H7 (cell line): ENCODE data around the gene ERH. TPM values are rescaled to one million over a fixed set of nuclear protein-coding genes. Genes with fewer than 3 reads are reported as not detected.

Source experiments
- DNase-seq: peaks from one replicate; pipeline ENCODE4 v3.0.0; 2012
- H3K27me3 ChIP-seq: 2 replicates; pipeline ENCODE4 v1.6.0; 2011; ENCODE audit warnings: mild to moderate bottlenecking, low read length; ENCODE audit not compliant: control insufficient read depth, insufficient read depth
- H3K36me3 ChIP-seq: replicated peaks from 2 replicates; pipeline ENCODE4 v1.5.1; 2011; ENCODE audit warnings: low read length; ENCODE audit not compliant: control insufficient read depth, insufficient read depth
- H3K4me3 ChIP-seq: 2 replicates; pipeline ENCODE4 v1.5.1; 2011; ENCODE audit warnings: low read depth, mild to moderate bottlenecking, control low read depth, low read length, moderate library complexity; ENCODE audit not compliant: insufficient read depth
- total RNA-seq: library from RNA; depleted of rRNA; stranded (reverse); fragments of >200 nt; shearing (Covaris generic); gene quantifications from 2 replicates; pipeline ENCODE4 v1.2.3, GENCODE V29; 2014

Gene ERH
- total RNA-seq, 1 experiment from 2014 or later: 394 TPM

DNA sequence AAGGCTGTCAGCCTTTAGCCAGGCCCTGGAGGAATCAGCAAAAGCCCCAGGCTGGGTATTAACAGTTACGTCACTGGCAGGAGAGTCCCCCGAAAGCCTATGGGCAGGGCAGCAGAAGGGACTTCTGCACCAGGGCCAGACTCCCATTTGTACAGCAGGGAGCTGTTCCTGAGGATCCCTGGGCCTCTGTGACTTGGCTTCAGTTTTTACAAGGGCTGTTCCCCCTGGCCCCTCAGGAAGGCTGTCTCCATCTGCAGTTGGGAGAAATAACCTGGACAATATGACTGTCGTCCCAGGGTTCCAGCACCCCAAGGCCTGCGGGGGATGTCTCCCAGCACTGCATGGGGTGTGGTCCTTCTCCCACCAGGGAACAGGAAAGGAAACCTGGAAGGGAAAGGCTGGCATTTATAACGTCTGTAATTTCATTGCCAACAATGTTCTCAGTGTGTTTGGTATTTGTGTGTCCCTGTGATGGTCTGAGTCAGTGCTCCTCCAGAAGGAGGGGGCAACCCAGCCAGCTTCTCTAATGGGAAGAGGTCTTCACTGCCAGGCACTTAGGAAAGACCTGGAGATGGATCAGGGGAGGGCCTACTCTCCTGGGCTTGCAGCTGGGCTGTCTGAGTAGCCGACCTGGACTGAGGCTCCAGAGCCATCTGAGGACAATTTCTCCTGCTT is 42.4 kb downstream of the ERH start:
- Histone ChIP-seq H3K4me3 (no peak overlapping the region), H3K36me3 (no peaks in the 10 kb centered on the region), H3K27me3 (no peaks in the 10 kb centered on the region)
- DNase-seq: peak; percentile 18

DNA sequence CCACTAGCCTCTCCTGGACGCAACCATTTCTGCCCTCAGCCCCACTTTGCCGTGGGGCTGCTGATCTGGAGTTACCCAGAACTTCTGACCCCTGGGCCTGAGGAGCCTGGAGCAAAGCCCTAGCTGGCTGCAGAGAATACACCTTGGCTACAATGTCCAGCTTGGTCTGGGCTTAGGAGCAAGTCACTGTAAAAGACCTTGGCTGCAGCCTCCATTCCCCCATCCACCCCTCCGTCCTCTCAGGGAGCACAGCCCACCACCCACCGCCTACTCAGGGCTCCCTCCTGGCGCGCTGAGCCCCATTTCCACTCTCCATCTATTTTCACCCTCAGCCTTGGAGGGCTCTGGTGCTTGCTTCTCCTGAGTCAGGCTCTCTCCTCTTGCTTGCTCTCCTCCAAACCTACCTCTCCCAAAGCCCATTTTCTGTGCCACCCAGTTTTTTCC is 42.9 kb downstream of the ERH start:
- Histone ChIP-seq H3K27me3 (no peaks in the 10 kb centered on the region), H3K4me3 (no peak overlapping the region), H3K36me3 (no peaks in the 10 kb centered on the region; the same call in 1 of the 2 replicates)
- DNase-seq: peak; percentile 32

GRCh38 chr14:69354383-69355153 is 43.5 kb downstream of the ERH start:
- H3K36me3 ChIP-seq: no peaks in the 10 kb centered on the region; the same call in 1 of the 2 replicates
- DNase-seq: peak; percentile 52
- no peaks in the 10 kb centered on the region for H3K27me3 ChIP-seq
- H3K4me3 ChIP-seq: no peak overlapping the region

DNA sequence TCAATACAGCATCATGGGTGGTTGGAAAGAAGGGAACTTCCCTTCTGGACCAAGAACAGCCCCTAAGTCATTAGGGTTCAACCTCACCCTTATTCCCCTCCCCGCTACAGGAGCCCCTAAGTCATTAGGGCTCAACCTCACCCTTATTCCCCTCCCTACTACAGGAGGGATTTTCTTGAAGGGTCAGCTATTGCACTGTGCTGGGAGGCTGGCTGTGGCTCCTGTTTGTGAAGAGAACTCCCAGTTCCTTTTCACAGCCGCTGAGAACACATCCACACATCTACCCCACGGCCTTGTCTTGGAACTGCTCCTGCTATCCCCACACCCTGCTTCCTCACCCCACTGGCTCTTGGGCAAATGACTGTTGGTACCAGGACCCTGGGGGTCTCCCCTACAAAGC is 44.9 kb downstream of the ERH start:
- no peak overlapping the region for H3K4me3 ChIP-seq
- no peaks in the 10 kb centered on the region for H3K27me3 ChIP-seq
- no peaks in the 10 kb centered on the region; the same call in 1 of the 2 replicates for H3K36me3 ChIP-seq
- DNase-seq: no peak

DNA sequence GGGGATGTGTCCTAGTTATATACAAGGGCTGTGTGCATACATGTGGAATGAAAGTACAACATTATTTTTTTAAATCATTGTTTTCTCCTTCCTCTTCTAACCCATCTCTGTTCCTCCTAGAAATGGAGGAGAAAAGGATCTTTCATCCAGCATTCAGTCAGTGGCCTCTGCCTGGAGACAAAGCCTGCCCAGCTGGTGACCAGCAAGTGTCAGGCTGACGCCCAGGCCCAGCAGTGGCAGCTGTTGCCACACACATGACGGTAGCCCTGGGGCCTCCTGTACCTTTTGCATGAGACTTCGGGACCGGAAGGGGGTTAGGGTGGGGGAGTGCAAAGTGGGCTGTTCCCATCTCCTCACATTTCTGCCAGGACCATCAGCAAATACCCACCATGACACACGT is 46.2 kb downstream of the ERH start:
- no peaks in the 10 kb centered on the region for H3K27me3 ChIP-seq
- no peak overlapping the region for H3K4me3 ChIP-seq
- DNase-seq: peak; percentile 26
- no peaks in the 10 kb centered on the region; the same call in 1 of the 2 replicates for H3K36me3 ChIP-seq

DNA sequence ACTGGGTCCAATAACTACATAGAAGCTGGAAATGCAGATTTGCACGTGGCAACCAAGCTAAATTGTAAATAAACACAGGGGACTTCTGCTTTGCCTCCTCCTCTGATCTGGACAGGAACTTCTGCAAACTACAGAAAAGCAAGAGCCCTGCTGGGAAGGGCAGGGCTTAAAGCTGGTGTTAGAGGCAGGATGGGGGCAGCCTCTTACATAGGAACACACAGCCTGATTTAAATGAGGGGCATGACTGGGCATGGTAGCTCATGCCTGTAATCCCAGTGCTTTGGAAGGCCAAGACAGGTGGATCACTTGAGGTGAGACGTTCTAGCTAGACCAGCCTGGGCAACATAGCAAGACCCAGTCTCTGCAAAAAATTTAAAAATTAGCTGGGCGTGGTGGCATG is 46.7 kb downstream of the ERH start:
- H3K4me3 ChIP-seq: no peak overlapping the region
- H3K36me3 ChIP-seq: no peaks in the 10 kb centered on the region; the same call in 1 of the 2 replicates
- no peaks in the 10 kb centered on the region for H3K27me3 ChIP-seq
- peak; percentile 32 for DNase-seq

- Histone ChIP-seq H3K4me3 (no peak overlapping the region), H3K27me3 (no peaks in the 10 kb centered on the region)
- peak; percentile 43 for DNase-seq
Measured at GRCh38 chr14:69350892-69351291, 47.2 kb downstream of the ERH start.

DNA sequence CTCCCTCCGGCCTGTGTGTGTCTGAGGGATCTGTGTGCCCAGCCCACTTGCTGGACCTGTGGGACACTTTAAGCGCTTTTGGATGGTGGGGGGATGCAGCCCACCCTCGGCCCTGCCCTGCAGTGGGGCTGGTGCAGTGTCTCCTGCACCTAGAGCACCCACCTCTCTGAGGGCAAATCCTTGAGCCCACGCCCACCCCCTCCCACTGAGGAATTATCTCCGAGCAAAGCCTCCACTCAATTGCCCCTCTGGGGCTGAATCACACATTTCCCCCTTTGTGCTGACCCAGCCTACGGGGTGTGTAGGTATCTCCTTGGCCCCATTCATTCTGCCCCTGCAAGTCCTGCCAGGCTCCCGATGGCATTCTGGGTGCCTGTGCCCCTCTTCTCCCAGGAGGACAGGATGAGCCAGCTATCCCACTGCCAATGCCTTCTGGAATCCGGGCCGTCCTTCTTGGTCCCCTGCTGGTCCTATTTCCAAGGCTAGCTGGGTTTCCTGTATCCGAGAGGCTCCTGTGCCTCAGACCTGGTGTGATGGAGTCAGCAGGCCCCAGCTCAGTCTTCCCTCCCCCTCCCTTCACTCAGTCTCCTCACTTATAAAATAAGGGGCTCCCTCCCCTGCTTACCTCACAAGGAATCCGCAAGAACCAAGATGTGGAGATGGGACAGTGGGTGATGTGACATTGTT is 48.9 kb downstream of the ERH start:
- peak; percentile 59 for DNase-seq
- Histone ChIP-seq H3K27me3 (no peaks in the 10 kb centered on the region), H3K4me3 (no peak overlapping the region), H3K36me3 (no peaks in the 10 kb centered on the region; the same call in 1 of the 2 replicates)

More at GRCh38 chr14:69350892-69351291, 47.2 kb downstream of the ERH start:
- no peaks in the 10 kb centered on the region; the same call in 1 of the 2 replicates for H3K36me3 ChIP-seq

- no peak overlapping the region for H3K4me3 ChIP-seq
- no peaks in the 10 kb centered on the region; the same call in 1 of the 2 replicates for H3K36me3 ChIP-seq
- DNase-seq: peak; percentile 95
- no peaks in the 10 kb centered on the region for H3K27me3 ChIP-seq
Measured at GRCh38 chr14:69346710-69347109, 51.4 kb downstream of the ERH start.

GRCh38 chr14:69345402-69345801 is 52.7 kb downstream of the ERH start:
- H3K4me3 ChIP-seq: no peak overlapping the region
- DNase-seq: no peak
- no peaks in the 10 kb centered on the region for H3K27me3 ChIP-seq
- no peaks in the 10 kb centered on the region for H3K36me3 ChIP-seq

GRCh38 chr14:69344171-69344570 is 53.9 kb downstream of the ERH start:
- DNase-seq: no peak
- H3K36me3 ChIP-seq: no peaks in the 10 kb centered on the region
- no peaks in the 10 kb centered on the region for H3K27me3 ChIP-seq
- H3K4me3 ChIP-seq: no peak overlapping the region

- no peaks in the 10 kb centered on the region for H3K27me3 ChIP-seq
- no peaks in the 10 kb centered on the region for H3K36me3 ChIP-seq
- no peak overlapping the region for H3K4me3 ChIP-seq
- no peak for DNase-seq
Measured at GRCh38 chr14:69342928-69343525, 55.1 kb downstream of the ERH start.

DNA sequence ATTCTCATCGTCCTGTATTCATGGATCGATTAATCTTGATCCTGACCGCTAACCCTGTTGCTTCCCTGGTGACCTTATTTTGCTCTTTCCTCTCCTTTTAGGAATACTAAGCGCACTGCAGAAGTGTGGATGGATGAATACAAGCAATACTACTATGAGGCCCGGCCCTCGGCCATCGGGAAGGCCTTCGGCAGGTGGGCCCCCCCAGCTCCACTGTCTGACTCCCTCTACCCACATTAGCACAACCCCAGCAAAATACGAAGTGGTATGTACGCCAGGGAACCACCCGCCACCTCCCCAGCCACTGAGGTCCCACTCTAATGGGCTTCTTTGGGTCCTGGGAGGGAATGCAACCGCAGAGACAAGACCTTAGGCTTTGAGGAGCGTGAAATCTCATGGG is 58.7 kb downstream of the ERH start:
- no peak overlapping the region for H3K4me3 ChIP-seq
- no peaks in the 10 kb centered on the region; the same call in 1 of the 2 replicates for H3K27me3 ChIP-seq
- H3K36me3 ChIP-seq: no peaks in the 10 kb centered on the region
- DNase-seq: no peak

DNA sequence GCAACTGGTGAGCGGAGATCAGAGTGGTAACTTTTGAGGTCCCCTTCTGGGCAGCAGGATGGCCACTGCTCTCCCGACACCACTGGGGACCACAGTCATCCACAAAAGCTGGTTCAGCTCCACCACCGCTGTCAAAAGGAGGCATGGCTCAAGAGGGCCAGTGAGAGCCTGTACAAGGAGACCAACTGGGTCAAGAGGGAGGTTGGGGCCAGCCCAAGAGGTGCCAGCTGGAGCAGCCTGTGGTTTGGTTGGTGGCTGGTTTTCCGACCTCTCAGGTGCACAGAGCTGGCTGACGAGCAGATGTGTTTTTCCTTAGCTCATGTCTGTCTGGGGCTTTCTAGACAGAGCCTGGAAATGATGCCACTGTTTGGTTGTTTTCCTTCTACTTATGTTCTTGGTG is 60.1 kb downstream of the ERH start:
- H3K27me3 ChIP-seq: no peaks in the 10 kb centered on the region; the same call in 1 of the 2 replicates
- no peak for DNase-seq
- no peaks in the 10 kb centered on the region for H3K36me3 ChIP-seq
- no peak overlapping the region for H3K4me3 ChIP-seq
